GM19023 (cell line): Measurements from ENCODE around the gene A4GNT.
"Not testable (repeated sequence)": the region's sequence is repeated elsewhere in the genome, so short reads cannot be mapped to it uniquely, and the experiment has no call there.

Experiments
- ATAC-seq: cut with Tn5 transposase; IDR thresholded peaks from one replicate; pipeline ENCODE4 v1.9.1; 2021; ENCODE audit warnings: mild to moderate bottlenecking, moderate library complexity; ENCODE audit not compliant: unreplicated experiment

The A4GNT gene

DNA sequence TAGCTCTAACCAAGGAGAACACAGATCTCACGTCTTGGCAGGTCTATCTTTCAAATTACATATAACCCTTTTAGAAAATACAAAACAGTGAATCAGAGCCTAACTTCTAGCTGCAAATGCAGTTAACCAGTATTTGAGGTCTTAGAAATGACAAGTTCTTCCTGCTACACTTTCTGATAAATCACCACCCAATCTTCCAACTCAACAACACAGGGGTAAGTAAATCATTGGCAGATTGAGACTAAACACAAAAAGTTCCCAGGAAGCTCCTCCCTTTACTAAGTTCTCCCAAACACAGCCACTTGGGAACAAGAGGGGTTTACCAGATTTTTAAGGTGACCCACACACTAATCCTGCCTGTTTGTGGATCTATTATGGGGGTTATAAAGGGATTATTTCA lies at the start of gene A4GNT:
Gene A4GNT, minus strand, starts transcription at position 152 of the 400 bp plus-strand sequence. CDS start 1,134 bp downstream, outside the sequence.
- no peak for ATAC-seq

DNA sequence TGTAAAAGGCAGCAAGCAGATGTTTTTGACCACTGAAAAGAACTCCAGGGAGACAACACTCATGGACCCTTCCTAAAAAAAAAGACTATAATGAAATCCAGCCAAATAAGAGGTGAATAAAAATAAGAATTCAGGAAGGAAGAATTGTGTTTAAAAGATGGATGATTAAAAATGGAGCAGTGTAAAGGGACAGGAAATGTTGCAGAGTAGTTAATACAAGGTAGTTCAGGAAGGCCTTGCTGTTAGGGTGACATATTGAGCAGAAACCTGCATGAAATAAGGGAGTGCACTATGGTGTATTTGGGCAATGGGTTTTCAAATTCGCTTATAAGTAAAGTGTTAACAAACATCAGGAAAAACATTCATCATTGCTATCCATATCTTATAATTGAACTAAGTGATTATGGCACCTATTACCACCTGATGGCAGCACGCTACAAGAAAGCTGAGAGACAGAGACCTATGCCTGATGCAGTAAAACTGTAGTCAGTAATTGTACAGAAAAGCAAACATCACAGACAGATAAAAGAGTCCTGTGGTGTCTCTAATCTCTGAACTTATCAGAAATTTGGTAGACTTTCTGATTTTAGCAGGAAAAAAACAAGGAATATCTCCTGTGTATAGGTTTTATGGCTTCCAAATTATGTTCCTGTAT lies 48.3 kb upstream of the A4GNT start:
- ATAC-seq = no peak

DNA sequence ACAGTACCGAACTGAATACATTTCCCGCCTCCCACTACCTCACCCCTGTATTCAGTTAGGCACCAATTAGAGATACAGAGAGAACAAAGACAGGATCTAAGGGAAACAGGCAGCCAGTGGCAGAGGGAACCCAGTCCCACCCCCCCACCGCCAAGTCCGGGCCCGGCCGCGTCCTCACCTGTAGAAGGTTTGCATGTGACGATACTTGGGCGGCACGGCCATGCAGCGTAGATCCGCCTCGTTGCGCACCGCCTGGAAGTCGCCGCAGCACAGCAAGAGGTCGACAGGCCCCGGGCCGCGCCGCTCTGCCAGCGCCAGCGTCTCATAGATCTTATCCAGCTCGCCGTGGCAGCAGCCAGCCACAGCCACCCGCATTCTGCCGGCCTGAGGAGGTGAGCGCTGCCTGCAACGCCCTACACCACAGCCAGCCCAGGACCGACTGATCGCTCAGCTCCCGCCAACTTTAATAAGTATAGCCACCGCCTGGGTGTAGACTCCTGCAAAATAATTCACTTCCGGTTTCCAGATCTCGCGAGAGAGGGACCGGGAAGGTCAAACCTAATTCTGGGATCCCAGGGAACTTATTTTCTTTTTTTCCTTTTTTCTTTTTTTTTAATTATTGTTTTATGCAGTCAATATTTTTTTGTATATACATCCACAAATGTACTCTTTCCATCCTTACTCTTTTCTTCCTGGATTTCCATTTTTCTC lies 42.4 kb upstream of the A4GNT start, which contains the start of gene DBR1:
Gene DBR1, minus strand, starts transcription at position 501 of the 711 bp plus-strand sequence. Its CDS starts 126 bp downstream, at position 375.
- ATAC-seq = peak; percentile 91

DNA sequence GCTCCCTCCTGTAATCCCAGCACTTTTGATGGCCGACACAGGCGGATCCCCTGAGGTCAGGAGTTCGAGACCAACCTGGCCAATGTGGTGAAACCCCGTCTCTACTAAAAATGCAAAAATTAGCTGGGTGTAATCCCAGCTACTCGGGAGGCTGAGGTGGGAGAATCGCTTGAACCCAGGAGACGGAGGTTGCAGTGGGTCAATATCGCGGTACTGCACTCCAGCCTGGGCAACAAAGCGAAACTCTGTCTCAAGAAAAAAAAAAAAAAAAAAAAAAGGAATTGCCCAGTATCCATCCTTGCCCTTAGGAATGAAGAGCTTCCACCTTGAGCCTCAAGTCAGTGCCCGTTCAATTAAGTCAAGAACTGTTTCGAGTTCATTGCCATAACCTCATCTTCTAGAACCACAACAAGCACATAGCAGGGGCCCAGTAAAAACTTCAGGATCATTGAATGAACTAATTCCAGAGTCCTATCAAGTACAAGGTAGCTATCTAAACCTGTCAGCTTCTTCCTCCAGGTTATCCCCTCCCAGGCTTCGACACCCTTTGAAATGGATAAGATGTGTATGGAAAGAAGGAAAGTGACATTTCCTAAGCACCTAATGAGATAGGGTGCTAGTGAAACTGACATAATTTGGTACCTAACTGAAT lies 41.7 kb upstream of the A4GNT start:
- no peak for ATAC-seq

DNA sequence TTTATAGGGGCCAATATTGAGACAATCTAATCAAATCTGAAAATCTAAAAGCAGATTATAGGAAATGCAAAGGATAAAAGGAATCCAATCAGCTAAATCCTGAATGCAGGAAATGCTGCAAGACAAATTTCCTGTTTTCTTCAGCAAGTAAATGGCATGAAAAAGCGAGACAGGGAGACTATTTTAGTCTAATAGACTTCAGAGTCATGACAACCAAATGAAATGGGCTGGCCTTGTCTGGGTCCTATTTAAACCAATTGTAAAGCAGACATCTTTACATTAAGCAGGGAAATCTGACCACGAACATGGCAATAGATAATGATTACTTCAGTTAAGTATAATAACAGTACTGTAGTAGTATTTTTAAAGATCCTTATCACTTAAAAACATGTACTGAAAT lies 40.4 kb upstream of the A4GNT start:
- ATAC-seq = no peak

DNA sequence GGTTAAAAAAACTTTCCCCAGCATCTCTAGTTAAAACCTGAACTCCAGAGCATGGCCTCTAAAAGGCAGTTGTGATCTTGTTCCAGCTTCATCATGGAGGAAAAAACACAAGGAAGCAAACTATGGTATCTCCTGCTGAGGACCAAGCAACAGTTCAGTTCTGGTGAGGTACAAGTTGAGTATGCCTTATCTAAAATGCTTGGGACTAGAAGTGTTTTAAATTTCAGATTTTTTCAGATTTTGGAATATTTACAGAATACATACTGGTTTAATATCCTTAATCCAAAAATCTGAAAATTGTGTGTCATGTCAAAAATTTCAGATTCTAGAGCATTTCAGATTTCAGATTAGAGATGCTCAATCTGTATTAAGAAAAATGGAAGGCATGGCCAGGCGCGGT lies 32.9 kb upstream of the A4GNT start:
- ATAC-seq = no peak

DNA sequence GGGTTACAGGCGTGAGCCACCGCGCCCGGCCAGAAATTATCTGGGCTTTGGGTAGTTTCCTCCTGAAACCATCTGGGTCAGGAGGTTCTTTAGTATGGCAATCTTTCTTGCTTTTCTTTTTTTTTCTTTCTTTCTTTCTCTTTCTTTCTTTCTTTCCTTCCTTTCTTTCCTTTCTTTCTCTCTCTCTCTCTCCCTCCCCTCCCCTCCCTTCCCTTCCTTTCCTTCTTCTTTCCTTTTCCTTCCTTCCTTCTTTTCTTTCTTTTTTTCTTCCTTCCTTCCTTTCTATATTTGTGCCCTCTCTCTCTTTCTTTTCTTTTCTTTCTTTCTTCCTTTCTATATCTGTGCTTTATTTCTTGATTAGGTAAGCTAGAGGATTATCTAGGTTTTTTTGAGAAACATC lies 25.6 kb upstream of the A4GNT start:
- no peak for ATAC-seq

DNA sequence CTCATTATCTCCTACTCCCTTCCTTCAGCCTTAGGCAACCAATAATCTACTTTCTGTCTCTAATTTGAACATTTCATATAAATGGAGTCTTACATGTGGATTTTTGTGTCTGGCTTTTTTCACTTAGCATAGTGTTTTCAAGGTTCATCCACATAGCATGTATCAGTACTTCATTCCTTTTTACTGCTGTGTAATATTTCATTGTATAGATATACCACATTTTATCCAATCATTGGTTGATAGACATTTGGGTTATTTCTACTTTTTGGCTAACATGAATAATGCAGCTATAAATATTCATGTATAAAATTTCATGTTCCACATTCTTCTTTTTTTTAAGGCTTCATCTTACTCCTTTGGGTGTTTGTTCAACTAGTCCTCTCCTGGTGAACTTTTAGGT lies 22.3 kb upstream of the A4GNT start:
- ATAC-seq = no peak

DNA sequence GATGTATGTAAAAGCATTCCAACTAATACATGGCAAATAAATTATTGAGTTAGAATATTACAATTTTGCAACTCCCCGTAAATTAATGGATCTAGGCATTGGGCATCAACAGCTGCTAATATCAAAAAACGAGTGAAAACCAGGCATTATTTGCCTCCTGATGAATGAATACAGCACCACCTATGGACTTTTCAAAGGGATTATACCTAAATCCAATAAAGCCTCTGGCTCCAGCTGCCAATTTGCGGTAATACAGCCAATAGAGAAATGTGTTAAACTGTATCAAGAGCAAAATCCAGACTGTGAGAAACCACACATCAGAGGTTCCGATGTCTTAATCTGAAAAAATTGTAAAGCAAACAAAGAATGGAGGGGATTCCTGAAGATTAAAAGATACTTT lies 16.3 kb upstream of the A4GNT start:
- ATAC-seq = no peak

DNA sequence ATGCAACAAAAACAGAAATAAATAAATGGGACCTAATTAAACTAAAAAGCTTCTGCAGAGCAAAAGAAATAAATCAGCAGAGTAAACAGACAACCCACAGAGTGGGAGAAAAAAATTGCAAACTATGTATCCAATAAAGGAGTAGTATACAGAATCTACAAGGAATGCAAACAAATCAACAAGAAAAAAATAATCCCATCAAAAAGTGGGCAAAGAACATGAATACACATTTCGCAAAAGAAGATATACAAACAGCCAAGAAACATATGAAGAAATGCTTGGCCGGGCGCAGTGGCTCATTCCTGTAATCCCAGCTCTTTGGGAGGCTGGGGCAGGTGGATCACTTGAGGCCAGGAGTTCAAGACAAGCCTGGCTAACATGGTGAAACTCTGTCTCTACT lies 10.0 kb upstream of the A4GNT start:
- ATAC-seq = not testable (repeated sequence)

DNA sequence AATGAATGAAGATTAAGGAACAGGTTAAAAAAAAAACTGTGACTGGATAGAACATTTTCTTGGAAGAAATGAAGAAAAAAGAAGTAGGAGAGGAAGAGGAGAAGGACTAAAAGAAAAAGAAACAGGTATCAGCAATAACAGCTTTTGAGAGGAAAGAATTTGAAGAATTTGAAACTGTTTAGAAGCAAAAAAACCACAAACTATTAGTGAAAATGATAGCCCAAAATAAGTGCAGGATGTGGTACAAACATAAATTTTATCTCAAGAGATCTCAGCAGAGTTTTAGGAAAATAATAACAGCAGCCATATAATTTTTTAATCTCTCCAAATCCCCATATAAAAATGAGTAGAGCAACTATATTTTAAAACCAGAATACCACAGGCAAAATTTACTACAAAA lies 8.8 kb upstream of the A4GNT start:
- no peak for ATAC-seq

DNA sequence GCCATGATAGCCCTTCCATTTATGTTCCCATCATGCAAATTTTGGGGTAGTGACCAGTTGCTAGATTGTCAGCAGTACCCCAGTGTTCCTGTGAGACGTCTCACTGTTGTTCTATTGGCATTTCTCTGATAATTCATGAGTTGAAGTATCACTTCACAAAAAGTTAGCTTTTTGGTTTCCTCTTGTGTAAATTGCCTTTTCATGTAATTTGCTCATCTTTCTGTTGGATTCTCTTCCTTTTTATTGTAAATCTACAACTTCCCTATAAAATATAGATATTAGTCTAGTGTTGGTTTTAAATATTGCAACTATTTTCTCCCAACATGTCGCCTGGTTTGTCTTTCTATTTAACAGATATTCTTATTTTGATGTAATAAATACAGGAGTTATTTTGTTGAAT lies 7.5 kb upstream of the A4GNT start:
- ATAC-seq = no peak

DNA sequence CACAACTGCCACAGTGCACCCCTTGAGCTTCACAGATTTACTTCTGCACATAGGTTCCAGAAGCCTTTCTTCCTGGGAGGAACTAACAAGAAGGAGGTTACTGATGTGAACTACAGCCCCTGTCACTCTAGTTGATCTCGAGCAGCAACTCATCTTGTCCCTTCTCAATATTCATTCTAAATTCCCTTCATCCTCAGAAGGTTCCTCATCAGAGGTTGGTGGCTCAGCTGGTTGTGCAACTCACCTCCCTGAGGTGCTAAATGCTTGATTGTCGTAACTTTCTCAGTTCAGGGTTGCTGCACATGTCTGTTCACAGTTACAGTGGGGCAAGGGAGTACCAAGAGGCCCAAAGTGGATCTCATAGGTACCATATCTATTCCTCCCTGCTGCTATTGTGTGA lies 5.7 kb upstream of the A4GNT start:
- ATAC-seq = no peak

DNA sequence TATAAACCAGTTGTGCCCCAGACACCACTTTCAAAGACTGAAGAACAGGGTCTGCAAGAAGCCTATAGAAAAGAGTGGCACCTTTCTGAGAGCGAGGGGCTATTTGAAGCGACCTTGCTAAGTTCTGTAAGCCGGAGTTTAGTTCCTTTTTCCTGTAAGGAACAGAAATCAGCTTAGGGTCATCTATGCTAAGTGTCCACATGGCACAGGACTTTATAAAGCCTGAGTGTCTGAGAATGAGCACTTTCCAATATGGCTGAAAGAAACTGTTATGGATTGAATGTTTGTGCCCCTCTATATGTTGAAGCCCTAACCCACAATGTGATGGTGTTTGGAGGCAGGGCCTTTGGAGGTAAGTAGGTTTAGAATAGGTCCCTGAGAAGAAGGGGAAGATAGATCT lies 4.0 kb upstream of the A4GNT start:
- no peak for ATAC-seq

DNA sequence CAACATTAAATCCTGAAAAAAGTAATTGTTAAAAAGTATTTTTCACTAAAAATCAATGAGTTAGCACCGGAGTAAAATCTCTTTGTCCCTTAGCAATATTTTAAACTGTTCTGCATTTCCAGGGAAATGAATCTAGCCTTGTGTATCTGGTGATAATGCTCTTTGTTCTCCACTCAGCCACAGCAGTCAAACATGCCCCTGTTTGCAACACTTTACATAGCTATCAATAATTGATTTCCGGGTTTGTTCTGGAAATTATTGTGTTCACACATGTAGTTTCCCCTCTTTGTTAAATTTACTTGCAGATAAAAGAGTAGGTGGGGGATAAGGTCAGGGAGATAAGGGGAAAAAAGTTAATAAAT lies 3.6 kb upstream of the A4GNT start:
- no peak for ATAC-seq

DNA sequence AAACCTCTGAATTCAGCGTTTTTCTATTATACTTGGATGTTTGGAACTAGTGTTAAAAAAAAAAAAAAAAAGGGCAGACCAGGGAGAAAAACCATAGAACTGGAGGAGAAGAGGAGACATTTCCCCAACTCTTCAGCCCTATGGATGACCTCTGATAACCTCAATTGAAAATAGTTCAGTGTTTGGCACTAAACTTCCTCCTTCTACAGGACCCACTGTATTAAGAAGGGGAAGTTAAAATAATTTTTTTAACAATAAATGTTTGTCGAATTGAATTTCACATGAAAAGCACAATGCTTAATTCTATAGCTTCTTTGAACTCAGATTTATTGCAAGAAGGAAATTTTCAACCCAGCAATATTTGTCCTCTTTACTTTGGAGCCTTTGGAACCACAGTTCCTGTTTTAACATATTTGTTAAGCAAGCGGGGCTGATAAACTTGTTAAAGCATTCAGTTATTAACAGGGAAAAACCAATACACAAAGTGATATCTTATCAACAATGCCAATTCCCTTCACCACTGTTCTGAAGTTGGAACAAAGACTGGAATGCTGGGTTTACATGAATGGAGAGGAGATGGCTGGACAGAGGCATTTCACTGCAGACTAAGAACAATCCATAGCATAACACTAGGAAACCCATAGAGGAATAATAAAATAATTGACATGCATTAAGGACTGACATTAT lies 3.1 kb upstream of the A4GNT start:
- ATAC-seq = no peak

DNA sequence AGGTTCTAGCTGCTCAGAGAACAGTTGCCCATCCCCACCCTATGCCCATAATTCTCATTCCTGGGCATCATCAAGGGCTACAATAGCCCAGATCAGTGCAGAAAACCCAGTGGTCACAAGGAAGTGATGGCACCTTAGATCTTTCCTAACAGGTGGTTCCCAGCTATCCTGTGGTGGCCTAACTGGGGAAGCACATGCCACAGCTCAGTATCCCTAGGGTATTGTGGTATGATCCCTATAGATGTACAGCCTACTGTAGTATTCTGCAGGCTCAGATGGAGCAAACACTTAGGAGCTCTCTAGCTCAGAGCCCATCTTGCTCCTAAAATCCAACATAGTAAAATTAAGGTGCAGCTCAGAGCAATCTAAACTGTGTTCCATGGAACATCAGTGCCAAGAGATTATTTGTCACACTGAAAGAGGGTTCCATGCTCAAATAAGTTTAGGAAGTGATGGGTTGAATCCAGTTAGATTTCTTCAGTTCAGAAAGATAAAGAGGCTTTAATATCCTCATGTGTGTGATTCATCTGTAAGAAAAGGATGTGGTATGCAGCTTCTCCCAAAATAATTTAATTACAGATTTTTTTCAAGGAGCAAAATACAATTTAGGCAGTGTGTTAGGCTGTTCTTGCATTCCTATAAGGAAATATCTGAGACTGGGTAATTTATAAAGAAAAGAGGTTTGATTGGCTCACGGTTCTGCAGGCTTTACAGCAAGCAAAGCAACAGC lies 4.4 kb downstream of the A4GNT start:
- no peak for ATAC-seq

DNA sequence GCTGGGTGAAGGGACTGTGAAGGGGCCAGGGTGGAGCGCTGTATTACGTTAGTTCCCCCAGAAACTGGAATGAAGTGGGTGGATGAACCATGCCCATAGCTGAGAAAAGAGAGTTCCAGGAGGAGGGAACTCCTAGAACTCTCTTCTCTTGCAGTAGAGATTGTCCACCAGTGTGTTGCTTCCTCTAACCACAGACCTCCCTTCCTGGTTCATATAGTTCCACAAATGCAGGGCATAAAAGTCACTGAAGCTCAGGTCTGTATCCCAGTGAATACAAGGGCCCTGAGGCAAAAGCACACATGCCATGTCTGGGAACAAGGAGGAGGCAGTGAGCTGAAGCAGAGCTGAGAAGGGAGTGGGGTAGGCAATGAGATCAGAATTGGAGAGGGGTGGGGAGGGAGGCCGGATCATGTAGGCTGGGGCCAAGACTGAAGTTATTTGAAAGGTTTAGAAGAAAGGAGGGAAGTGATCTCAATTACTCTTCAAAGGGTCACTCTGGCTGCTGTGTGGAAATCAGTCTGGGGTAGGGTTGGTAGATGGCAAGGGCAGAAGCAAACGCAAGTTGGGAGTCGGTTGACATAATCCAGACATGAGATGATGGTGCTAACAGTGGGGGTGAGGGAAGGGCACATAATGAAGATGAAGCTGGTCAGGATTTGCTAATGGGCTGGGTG lies 6.5 kb downstream of the A4GNT start:
- ATAC-seq = no peak

DNA sequence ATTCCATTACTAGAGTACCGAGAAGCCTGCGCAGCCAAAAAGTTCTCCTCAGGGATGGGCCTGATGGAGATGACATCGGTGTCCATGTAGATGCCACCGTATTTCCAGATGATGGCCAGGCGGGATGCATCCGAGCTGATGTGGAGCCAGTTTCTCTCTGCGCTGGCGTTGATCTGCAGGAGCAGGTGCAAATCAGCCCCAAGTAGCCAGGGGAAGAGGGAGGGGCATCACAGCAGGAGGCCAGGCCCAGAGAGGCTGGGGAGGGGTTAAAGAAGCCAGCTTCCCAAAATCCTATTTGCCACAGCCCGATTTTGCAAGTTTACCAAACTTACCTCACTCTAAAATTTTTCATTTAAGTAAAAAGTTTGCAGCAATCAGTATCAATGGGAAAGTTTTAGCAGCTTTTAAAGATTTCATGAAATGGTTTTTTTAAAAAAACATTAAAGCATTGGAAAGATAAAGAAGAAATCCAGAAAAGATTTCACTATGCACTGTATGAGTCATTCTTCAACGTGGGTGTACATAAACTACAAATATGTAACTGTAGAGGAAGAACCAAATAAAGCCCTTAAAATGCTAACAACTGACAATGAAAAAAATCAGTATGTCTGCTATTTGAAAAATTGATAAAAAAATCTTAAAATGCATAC lies 7.4 kb downstream of the A4GNT start:
- ATAC-seq = no peak

DNA sequence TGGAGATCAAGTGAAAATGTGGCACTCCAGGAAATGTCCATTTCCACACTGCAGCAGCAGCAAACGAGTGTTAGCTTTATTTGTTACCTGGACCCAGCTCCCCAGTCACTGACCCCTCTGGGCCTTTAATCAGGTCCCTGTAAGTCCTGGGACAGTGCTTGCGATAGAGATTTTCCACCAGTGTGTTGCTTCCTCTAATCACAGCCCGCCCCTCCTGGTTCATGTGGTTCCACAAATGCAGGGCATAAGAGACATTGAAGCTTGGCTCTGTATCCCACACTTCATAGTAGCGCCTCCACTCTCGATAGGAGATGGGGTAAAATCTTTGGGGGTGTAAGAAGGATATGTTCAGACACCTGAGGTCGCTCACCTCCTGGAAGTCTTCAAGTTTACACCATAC lies 8.0 kb downstream of the A4GNT start:
- no peak for ATAC-seq
